Breast epithelium (tissue), 3 donors: ENCODE data around the gene TMEM201.
"Not testable (repeated sequence)": the region's sequence is repeated elsewhere in the genome, so short reads cannot be mapped to it uniquely, and the experiment has no call there.

Experiments
- CTCF ChIP-seq, 3 donors: fragments of 450-650 bp; IDR thresholded peaks; one replicate each; pipeline ENCODE4 v1.5.1; 2016 to 2017; ENCODE audit warnings: antibody characterized with exemption in 3 of 3, mild to moderate bottlenecking in 3 of 3, moderate library complexity in 3 of 3
- POLR2AphosphoS5 ChIP-seq, 3 donors: sonication (generic); formaldehyde crosslinking; IDR thresholded peaks; one replicate each; pipeline ENCODE4 v1.6.1; 2017; ENCODE audit warnings: antibody characterized with exemption in 3 of 3

DNA sequence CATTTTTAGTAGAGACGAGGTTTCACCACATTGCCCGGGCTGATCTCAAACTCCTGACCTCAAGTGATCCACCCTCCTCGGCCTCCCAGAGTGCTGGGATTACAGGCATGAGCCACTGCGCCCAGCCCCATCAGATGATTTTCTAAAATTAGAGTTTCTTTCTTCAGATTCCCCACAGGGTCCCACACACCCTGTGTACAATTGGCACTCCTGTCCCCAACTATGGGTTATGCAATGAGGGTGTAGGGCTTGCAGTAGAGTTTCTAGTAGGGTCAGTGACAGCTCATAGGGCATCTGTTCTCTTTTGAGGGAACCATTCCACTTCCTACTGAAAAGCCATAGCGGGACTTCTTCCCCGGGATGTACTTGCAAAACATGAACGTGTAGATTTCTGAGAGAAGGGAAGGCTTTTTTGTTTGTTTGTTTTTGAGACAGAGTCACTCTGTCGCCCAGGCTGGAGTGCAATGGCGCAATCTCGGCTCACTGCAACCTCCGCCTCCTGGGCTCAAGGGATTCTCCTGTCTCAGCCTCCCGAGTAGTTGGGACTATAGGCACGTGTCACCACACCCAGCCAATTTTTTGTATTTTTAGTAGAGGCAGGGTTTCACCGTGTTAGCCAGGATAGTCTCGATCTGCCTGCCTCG, 17.7 kb upstream of the TMEM201 start:
- not testable (repeated sequence) for TF ChIP-seq CTCF, POLR2AphosphoS5 (IDR thresholded peaks at IDR 0.05)
